HG03342 (cell line): ENCODE measurements around the gene ARL17A.
"Not testable (repeated sequence)": the region's sequence is repeated elsewhere in the genome, so short reads cannot be mapped to it uniquely, and the experiment has no call there.

ENCODE experiments used
- ATAC-seq: cut with Tn5 transposase; IDR thresholded peaks from one replicate; pipeline ENCODE4 v1.9.1; 2021; ENCODE audit warnings: mild to moderate bottlenecking, moderate library complexity; ENCODE audit not compliant: unreplicated experiment

ARL17A gene

DNA sequence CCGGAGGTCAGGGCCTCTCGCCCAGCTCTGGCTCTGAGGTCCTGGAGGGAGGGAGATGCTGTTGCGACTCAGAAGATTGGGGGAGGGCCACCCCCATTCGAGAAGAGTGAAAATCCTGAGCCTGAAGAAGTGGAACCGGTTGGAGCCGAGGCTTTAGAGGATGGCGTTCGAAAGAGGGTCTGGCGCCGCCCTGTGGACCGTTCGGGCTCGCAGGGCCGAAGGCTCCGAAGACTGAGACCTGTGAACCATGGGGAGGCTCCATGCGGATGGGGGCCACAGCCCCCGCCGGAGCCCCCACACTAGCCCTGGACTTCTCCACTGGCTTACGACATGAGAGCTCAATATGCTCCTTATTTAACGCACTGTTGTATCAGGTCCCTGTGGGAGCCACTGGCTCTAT is 20.3 kb downstream of the ARL17A start:
- ATAC-seq: not testable (repeated sequence)

DNA sequence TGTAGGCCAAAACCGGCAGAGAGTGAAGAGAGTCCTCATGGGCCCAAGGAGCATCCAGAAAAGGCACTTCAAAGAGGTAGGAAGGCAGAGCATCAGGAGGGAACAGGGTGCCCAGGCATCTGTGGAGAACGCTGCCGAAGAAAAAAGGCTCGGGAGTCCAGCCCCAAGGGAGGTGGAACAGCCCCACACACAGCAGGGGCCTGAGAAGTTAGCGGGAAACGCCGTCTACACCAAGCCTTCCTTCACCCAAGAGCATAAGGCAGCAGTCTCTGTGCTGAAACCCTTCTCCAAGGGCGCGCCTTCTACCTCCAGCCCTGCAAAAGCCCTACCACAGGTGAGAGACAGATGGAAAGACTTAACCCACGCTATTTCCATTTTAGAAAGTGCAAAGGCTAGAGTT is 30.9 kb downstream of the ARL17A start:
- not testable (repeated sequence) for ATAC-seq

DNA sequence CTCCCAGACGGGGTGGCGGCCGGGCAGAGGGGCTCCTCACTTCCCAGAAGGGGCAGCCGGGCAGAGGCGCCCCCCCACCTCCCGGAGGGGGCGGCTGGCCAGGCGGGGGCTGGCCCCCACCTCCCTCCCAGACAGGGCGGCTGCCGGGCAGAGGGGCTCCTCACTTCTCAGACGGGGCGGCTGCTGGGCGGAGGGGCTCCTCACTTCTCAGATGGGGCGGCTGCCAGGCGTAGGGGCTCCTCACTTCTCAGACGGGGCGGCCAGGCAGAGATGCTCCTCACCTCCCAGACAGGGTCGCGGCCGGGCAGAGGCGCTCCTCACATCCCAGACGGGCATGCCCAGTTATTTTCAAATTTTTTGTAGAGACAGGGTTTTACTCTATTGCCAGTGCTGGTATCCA is 44.8 kb downstream of the ARL17A start:
- not testable (repeated sequence) for ATAC-seq

DNA sequence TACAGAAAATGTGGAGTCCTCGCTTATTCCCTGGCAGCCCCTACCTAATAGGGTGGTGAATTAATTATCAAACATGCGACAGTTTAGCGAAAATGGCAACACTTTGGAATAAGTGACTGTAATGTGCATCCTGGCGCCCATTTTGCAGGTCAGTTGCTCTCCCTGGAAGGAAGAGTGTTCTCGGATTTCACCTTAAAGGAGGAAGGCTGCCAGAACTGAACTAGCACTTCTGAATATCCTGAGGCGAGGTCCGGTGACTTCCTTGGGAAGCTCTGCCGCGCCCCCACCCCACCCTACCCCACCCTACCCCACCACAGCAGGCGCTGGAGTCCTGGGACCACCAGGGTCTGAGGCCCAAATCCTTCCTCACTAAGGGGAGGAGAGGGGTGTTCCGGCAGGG is 67.3 kb downstream of the ARL17A start, which contains the start of gene LRRC37A2:
Gene LRRC37A2 (plus strand): TSS at position 301 of the 400 bp plus-strand sequence. CDS start 245 bp downstream, outside the sequence.
- not testable (repeated sequence) for ATAC-seq

DNA sequence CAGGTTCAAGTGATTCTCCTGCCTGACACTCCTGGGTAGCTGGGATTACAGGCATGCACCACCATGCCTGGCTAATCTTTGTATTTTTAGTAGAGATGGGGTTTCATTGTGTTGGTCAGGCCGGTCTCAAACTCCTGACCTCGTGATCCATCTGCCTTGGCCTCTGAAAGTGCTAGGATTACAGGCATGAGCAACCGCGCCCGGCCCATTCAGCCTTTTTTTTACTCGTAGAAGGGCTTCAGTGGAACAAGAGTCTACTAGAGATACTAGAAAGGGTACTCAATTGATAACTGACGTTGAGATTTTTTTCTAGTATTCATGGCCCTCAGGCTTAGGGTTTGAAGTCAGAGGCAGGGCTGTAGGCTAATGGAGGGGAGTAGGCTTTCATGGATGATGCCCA is 73.6 kb downstream of the ARL17A start:
- not testable (repeated sequence) for ATAC-seq

DNA sequence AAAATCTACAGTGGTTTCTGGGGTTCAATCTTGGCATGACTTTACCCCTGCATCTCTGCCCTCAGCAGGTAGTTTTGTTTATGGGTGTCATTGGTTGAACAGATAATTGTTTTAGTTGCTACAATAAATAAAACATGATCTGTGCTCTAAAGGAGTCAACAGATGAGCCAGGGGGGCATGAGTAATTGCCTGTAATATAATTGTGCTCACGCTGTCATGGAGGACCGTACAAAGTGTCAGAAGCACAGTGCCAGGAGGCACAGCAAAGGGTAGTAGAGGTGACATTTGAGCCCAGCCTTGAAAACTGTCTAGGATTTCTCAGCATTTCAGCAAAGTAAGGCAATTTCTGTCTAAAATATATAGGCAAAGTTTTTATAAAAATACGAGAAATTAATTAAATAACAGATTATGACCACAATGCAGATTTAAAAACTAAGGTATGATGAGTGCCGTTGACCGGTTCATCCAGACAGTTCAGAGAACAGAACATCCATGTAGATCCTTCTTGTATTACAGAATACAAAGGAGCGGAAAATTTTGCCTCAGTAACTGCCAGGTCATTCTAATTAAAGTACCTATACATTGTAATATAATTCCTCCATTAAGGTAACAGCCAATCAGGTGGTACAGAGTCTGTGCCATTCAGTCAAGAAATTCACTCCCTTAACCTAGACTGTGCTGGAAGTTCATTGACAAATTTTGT is 79.9 kb downstream of the ARL17A start:
- ATAC-seq: not testable (repeated sequence)

DNA sequence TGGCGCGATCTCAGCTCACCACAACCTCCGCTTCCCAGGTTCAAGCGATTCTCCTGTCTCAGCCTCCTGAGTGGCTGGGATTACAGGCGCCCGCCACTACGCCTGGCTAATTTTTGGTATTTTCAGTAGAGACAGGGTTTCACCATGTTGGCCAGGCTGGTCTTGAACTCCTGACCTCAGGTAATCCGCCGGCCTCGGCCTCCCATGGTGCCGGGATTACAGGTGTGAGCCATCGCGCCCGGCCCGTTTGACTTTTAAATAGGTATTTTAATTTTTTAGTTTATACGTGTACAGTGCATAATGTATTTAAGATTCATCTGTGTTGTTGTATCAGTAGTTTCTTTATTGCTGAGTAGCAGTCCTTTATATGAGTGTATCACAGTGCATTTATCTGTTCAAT is 87.5 kb downstream of the ARL17A start:
- not testable (repeated sequence) for ATAC-seq

DNA sequence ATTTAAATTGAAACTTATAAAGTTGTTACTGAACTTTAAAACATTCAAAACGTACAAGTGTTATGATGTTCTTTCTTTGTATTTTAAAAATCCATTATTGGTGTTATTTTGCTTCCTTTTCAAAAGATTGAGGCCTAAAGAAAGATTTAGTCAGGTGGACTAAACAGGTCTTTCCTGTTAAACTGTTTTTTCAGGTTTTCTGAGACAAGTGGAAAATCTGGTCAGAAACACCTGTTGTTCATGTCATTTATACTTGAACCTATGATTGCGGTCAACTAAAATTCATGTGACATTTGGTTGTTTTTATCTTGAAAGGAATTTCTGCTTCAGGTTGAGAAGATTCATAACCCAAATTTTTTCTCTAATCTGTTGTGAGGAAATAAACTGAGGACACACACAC is 98.2 kb downstream of the ARL17A start:
- not testable (repeated sequence) for ATAC-seq

DNA sequence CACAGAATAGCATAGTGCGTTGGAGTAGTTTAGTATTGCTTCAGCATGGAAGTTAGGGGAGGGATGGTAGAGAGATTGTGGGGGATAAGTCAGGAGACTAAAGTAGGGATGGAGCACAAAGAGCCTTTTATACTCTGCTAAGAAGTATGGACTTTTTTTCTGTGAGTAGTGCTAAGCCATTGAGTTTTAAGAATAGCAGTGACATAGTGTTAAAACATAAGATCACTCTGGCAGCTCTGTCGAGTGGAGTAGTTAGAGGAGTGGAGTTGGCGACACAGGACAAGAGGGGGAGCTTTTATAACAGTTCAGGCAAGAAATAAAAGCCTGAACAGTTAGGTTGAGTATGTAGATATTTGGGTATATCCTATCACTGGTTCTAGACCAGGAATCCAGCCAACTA is 100.7 kb downstream of the ARL17A start:
- not testable (repeated sequence) for ATAC-seq

DNA sequence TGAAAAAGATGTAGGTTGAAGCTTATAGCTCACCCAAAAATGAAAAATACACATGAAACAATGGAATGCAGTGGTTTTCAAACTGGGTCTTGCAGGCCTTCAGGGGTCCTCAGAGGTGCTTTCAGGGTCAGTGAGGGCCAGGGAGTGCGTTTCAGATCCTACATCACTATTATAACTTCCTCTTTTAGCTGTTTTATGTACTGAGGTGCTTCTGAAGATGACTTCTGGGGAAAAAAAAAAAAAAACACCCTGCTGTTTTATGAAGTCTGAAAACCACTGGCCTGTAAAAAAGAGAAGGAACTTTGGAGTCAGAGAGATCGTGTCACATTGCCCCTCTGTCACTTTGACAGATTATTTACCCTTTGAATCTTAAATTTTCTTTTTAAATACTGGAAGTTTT is 103.9 kb downstream of the ARL17A start:
- not testable (repeated sequence) for ATAC-seq

DNA sequence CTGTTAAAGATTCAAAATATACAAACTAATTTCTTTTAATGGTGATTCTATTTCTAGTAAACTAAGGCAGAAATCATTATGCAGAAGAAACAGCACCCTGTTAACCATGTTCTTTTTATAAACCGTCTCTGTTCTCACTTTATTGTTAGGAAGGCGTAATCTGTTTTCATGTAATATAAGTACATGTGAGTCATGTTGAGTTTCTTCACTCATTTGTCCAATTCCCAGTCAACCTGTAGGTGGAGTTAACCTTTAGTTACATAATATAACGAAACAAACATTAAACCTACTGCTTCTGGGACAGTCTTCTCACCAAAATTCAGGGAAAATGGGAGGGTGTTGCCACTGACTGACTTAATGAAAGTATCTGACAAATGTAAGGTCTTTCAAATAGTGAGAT is 105.0 kb downstream of the ARL17A start:
- not testable (repeated sequence) for ATAC-seq

DNA sequence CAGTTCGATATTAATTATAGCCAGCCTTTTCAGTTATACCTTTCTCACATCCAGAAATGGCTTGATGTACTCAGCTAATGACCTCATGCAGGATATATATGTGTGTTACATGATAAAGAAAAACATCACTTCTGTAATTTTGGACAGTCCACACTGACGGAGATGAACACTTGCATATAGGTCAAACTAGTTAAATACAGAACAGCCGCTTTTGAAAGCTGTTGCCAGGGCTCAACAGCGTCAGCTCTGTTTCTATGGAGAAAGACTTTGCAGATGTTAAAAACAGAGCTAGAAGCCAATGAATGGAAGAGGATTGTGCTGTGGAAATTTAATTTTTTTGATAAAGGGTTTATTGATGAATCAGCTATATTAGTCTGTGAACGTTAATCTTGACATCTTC is 111.9 kb downstream of the ARL17A start:
- not testable (repeated sequence) for ATAC-seq
